ENCODE data around the gene PLGRKT. TPM values are rescaled to one million over a fixed set of nuclear protein-coding genes. Genes with fewer than 3 reads are reported as not detected.
A peak's percentile ranks its signal among the peaks of the same experiment; 100 is the strongest.

PLGRKT gene
- total RNA-seq, result 10 to 100 TPM in 2 of 4 donors, 1 to 10 TPM in 2; 2.9 to 24.6 (median 13.1) TPM

GRCh38 chr9:5437254-5438216 is at the start of gene PLGRKT:
TSS of gene PLGRKT (minus strand) at chr9:5437925. CDS start at chr9:5431977, 5,948 bp downstream.
- peak in 2 of 4 experiments; percentile 30 to 31 for TF ChIP-seq CTCF (IDR thresholded peaks at IDR 0.05)
- TF ChIP-seq POLR2A (IDR thresholded peaks at IDR 0.05), result peak; percentile 63 to 83
- no peaks in the 10 kb centered on the region for H3K9me3 ChIP-seq
- H3K36me3 ChIP-seq, result no peaks in the 10 kb centered on the region
- peak; percentile 93 to 94 for DNase-seq
- peaks cover 0 to 3% of the 10 kb centered on the region in 2 donors for H3K4me1 ChIP-seq
- H3K27ac ChIP-seq, result peak within 1 kb of the TSS; percentile 85 to 87
- intact Hi-C loops (cut with DNase I; ENCODE audit: low total_unique reads), result no loop called here
- peak within 1 kb of the TSS; percentile 55 to 89 for H3K4me3 ChIP-seq
- H3K27me3 ChIP-seq, result no peaks in the 10 kb centered on the region

- no peaks in the 10 kb centered on the region for H3K36me3 ChIP-seq
- no peak overlapping the region for H3K4me3 ChIP-seq
- no peaks in the 10 kb centered on the region for H3K27me3 ChIP-seq
- TF ChIP-seq CTCF (IDR thresholded peaks at IDR 0.05) (no peak), POLR2A (IDR thresholded peaks at IDR 0.05) (no peak)
- intact Hi-C loops (cut with DNase I; ENCODE audit: low total_unique reads), result no loop called here
- DNase-seq, result no peak
- no peaks in the 10 kb centered on the region for H3K4me1 ChIP-seq
- no peaks in the 10 kb centered on the region for H3K9me3 ChIP-seq
- no peak overlapping the region for H3K27ac ChIP-seq
Observed at GRCh38 chr9:5486988-5487387, 49.3 kb upstream of the PLGRKT start.

GRCh38 chr9:5485378-5486085 is 47.8 kb upstream of the PLGRKT start:
- intact Hi-C loops (cut with DNase I; ENCODE audit: low total_unique reads), result no loop called here
- Histone ChIP-seq H3K9me3 (no peaks in the 10 kb centered on the region), H3K36me3 (no peaks in the 10 kb centered on the region)

GRCh38 chr9:5483306-5483705 is 45.6 kb upstream of the PLGRKT start:
- intact Hi-C loops (cut with DNase I; ENCODE audit: low total_unique reads), result no loop called here
- no peak for TF ChIP-seq POLR2A (IDR thresholded peaks at IDR 0.05)
- TF ChIP-seq CTCF (IDR thresholded peaks at IDR 0.05), result no peak
- DNase-seq, result no peak
- no peak overlapping the region for H3K27ac ChIP-seq
- no peaks in the 10 kb centered on the region for H3K4me1 ChIP-seq
- H3K4me3 ChIP-seq, result no peak overlapping the region
- H3K27me3 ChIP-seq, result no peaks in the 10 kb centered on the region
- H3K9me3 ChIP-seq, result no peaks in the 10 kb centered on the region
- no peaks in the 10 kb centered on the region for H3K36me3 ChIP-seq

More at GRCh38 chr9:5485378-5486085, 47.8 kb upstream of the PLGRKT start:
- TF ChIP-seq POLR2A (IDR thresholded peaks at IDR 0.05), result no peak
- no peak for TF ChIP-seq CTCF (IDR thresholded peaks at IDR 0.05)
- H3K27me3 ChIP-seq, result no peaks in the 10 kb centered on the region
- DNase-seq, result no peak
- H3K4me3 ChIP-seq, result no peak overlapping the region
- H3K4me1 ChIP-seq, result no peaks in the 10 kb centered on the region
- H3K27ac ChIP-seq, result no peak overlapping the region

GRCh38 chr9:5482194-5482593 is 44.5 kb upstream of the PLGRKT start:
- no peaks in the 10 kb centered on the region for H3K9me3 ChIP-seq
- H3K4me3 ChIP-seq, result no peak overlapping the region
- DNase-seq, result no peak
- no peaks in the 10 kb centered on the region for H3K27me3 ChIP-seq
- no peaks in the 10 kb centered on the region for H3K4me1 ChIP-seq
- TF ChIP-seq CTCF (IDR thresholded peaks at IDR 0.05), result no peak
- no peak for TF ChIP-seq POLR2A (IDR thresholded peaks at IDR 0.05)
- H3K27ac ChIP-seq, result no peak overlapping the region
- intact Hi-C loops (cut with DNase I; ENCODE audit: low total_unique reads), result no loop called here
- H3K36me3 ChIP-seq, result no peaks in the 10 kb centered on the region

All from uterus (tissue), 4 donors.